Measurements from ENCODE around the gene PADI4. TPM values are rescaled to one million over a fixed set of nuclear protein-coding genes. Genes with fewer than 3 reads are reported as not detected.
A peak's percentile ranks its signal among the peaks of the same experiment; 100 is the strongest.

Gene PADI4
- total RNA-seq, 1 donor = not detected

- no peak overlapping the region for H3K4me3 ChIP-seq (ENCODE audit: low read depth, low read length)
- TF ChIP-seq CTCF (IDR thresholded peaks at IDR 0.05; ENCODE audit: insufficient read depth, low read length) = no peak
- DNase-seq (ENCODE audit: low read depth) = no peak
Observed at GRCh38 chr1:17360272-17360956, 52.4 kb downstream of the PADI4 start.

GRCh38 chr1:17361687-17362086 lies 53.7 kb downstream of the PADI4 start:
- H3K4me3 ChIP-seq (ENCODE audit: low read depth, low read length) = no peak overlapping the region
- no peak for TF ChIP-seq CTCF (IDR thresholded peaks at IDR 0.05; ENCODE audit: insufficient read depth, low read length)
- no peak for DNase-seq (ENCODE audit: low read depth)

- H3K4me3 ChIP-seq (ENCODE audit: low read depth, low read length) = no peak overlapping the region
- DNase-seq (ENCODE audit: low read depth) = no peak
- TF ChIP-seq CTCF (IDR thresholded peaks at IDR 0.05; ENCODE audit: insufficient read depth, low read length) = no peak
Observed at GRCh38 chr1:17363351-17363750, 55.4 kb downstream of the PADI4 start.

- no peak for TF ChIP-seq CTCF (IDR thresholded peaks at IDR 0.05; ENCODE audit: insufficient read depth, low read length)
- H3K4me3 ChIP-seq (ENCODE audit: low read depth, low read length) = no peak overlapping the region
- DNase-seq (ENCODE audit: low read depth) = no peak
Observed at GRCh38 chr1:17363771-17364170, 55.8 kb downstream of the PADI4 start.

GRCh38 chr1:17365293-17365692 lies 57.3 kb downstream of the PADI4 start:
- H3K4me3 ChIP-seq (ENCODE audit: low read depth, low read length) = no peak overlapping the region
- DNase-seq (ENCODE audit: low read depth) = no peak
- no peak for TF ChIP-seq CTCF (IDR thresholded peaks at IDR 0.05; ENCODE audit: insufficient read depth, low read length)

- TF ChIP-seq CTCF (IDR thresholded peaks at IDR 0.05; ENCODE audit: insufficient read depth, low read length) = no peak
- DNase-seq (ENCODE audit: low read depth) = no peak
- H3K4me3 ChIP-seq (ENCODE audit: low read depth, low read length) = no peak overlapping the region
Observed at GRCh38 chr1:17369466-17369865, 61.5 kb downstream of the PADI4 start.

- no peak overlapping the region for H3K4me3 ChIP-seq (ENCODE audit: low read depth, low read length)
- TF ChIP-seq CTCF (IDR thresholded peaks at IDR 0.05; ENCODE audit: insufficient read depth, low read length) = peak; percentile 11
- no peak for DNase-seq (ENCODE audit: low read depth)
Observed at GRCh38 chr1:17370618-17371017, 62.6 kb downstream of the PADI4 start.

Measured in fibroblast of the aortic adventitia (primary cell).